ENCODE data around the gene MTHFD1L.

MTHFD1L gene

GRCh38 chr6:150902142-150902776 lies 36.8 kb downstream of the MTHFD1L start:
- no peaks in the 10 kb centered on the region for H3K9me3 Mint-ChIP-seq

DNA sequence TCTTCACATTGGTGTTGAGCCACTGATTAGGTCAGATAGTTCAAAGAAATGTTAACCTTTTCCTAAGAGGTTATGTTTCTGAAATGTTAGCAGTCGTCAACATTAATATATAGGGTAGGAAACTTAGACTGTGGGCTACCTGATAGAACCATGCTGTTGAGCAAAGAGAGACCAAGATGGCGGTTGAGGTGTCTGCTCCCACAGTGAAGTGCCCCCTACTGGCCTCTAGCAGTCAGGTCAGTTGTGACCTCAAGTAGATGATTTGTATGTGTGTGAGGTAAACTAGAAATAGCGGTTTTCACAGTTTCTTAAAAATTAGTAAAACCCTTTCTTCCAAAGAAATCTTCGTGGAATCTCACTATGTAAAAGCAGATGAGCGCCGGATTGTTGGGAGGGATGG lies 40.3 kb downstream of the MTHFD1L start:
- Mint-ChIP-seq H3K9me3 (no peaks in the 10 kb centered on the region), H3K4me3 (no peak overlapping the region), H3K27ac (no peak overlapping the region), H3K4me1 (ENCODE audit: low read depth) (no peaks in the 10 kb centered on the region), H3K27me3 (no peaks in the 10 kb centered on the region), H3K36me3 (ENCODE audit: low read depth) (peaks cover 70% of the 10 kb centered on the region)

More at GRCh38 chr6:150902142-150902776, 36.8 kb downstream of the MTHFD1L start:
- Mint-ChIP-seq H3K4me1 (ENCODE audit: low read depth) (no peaks in the 10 kb centered on the region), H3K27ac (no peak overlapping the region), H3K36me3 (ENCODE audit: low read depth) (peaks cover 66% of the 10 kb centered on the region), H3K27me3 (no peaks in the 10 kb centered on the region), H3K4me3 (no peak overlapping the region)

DNA sequence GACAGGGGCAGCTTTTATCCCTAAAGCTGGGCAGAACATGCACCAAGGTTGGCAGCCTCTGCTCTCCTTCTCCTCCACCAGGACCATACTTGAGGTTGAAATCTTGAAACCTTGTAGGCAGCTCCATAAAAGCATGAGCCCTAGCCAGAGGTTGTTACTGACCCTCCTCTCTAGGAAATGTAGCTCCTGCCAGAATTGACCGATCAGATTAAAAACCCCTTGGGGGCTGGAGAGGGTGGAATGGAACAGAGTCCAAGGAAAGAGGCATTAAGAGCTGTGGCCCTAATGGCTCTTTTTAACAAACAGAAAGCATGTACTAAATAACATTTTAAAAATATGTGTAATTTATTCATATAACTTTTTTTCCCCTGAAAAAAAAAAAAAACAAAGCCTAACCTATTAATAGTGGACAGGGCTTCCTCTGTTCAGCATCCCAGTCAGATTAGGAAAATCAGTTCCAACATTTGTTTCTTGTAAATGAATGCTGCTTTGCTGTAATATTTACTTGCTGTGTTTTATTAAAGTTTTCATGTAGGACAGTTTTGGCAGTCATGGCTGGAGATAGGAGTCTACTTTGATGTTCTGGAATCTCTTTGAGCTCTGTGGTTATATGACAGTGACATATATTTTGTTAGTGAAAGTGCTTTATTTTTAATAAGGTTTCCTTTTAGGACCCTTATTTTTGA lies 41.3 kb downstream of the MTHFD1L start:
- H3K27ac Mint-ChIP-seq = no peak overlapping the region
- H3K36me3 Mint-ChIP-seq (ENCODE audit: low read depth) = peaks cover 78% of the 10 kb centered on the region
- H3K27me3 Mint-ChIP-seq = no peaks in the 10 kb centered on the region
- no peaks in the 10 kb centered on the region for H3K4me1 Mint-ChIP-seq (ENCODE audit: low read depth)
- no peak overlapping the region for H3K4me3 Mint-ChIP-seq
- no peaks in the 10 kb centered on the region for H3K9me3 Mint-ChIP-seq

- Mint-ChIP-seq H3K27ac (no peak overlapping the region), H3K27me3 (no peaks in the 10 kb centered on the region), H3K4me1 (ENCODE audit: low read depth) (no peaks in the 10 kb centered on the region), H3K36me3 (ENCODE audit: low read depth) (peaks cover 75% of the 10 kb centered on the region), H3K4me3 (no peak overlapping the region), H3K9me3 (no peaks in the 10 kb centered on the region)
Measured at GRCh38 chr6:150907383-150907782, 41.9 kb downstream of the MTHFD1L start.

- H3K4me3 Mint-ChIP-seq = no peak overlapping the region
- no peaks in the 10 kb centered on the region for H3K9me3 Mint-ChIP-seq
- H3K27me3 Mint-ChIP-seq = no peaks in the 10 kb centered on the region
- H3K36me3 Mint-ChIP-seq (ENCODE audit: low read depth) = peaks cover 73% of the 10 kb centered on the region
- no peaks in the 10 kb centered on the region for H3K4me1 Mint-ChIP-seq (ENCODE audit: low read depth)
- H3K27ac Mint-ChIP-seq = no peak overlapping the region
Measured at GRCh38 chr6:150908901-150909300, 43.4 kb downstream of the MTHFD1L start.

- H3K27ac Mint-ChIP-seq = no peak overlapping the region
- H3K36me3 Mint-ChIP-seq (ENCODE audit: low read depth) = peaks cover 66% of the 10 kb centered on the region
- no peaks in the 10 kb centered on the region for H3K4me1 Mint-ChIP-seq (ENCODE audit: low read depth)
- no peak overlapping the region for H3K4me3 Mint-ChIP-seq
- H3K27me3 Mint-ChIP-seq = no peaks in the 10 kb centered on the region
- H3K9me3 Mint-ChIP-seq = no peaks in the 10 kb centered on the region
Measured at GRCh38 chr6:150910561-150910960, 45.1 kb downstream of the MTHFD1L start.

- Mint-ChIP-seq H3K9me3 (no peaks in the 10 kb centered on the region), H3K36me3 (ENCODE audit: low read depth) (peaks cover 58% of the 10 kb centered on the region), H3K4me1 (ENCODE audit: low read depth) (no peaks in the 10 kb centered on the region), H3K27ac (no peak overlapping the region), H3K27me3 (no peaks in the 10 kb centered on the region), H3K4me3 (no peak overlapping the region)
Measured at GRCh38 chr6:150914372-150914771, 48.9 kb downstream of the MTHFD1L start.

DNA sequence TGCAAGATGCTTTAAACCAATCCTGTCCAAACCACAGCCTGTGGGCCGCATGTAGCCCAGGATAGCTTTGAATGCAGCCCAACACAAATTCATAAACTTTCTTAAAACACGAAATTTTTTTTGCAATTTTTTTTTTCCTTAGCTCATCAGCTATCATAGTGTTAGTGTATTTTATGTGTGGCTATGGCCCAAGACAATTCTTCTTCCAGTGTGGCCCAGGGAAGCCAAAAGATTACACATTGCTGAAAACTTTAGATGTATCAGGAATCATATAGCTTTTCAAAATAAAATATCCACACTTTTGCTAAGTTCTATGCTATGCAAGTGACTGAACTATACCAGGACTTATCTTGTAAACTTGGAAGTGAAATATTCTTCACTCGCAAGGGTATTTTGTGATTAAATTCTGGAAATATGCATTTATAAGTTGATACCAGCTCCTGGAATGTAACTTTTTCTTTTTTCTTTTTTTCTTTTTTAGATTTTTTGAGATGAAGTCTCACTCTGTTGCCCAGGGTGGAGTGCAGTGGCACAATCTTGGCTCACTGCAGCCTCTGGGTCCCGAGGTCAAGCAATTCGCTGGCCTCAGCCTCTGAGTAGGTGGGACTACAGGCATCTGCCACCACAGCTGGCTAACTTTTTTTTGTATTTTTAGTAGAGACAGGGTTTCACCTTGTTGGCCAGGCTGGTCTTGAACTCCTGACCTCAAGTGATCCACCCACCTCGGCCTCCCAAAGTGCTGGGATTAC lies 49.8 kb downstream of the MTHFD1L start:
- Mint-ChIP-seq H3K27me3 (no peaks in the 10 kb centered on the region), H3K4me3 (no peak overlapping the region), H3K4me1 (ENCODE audit: low read depth) (no peaks in the 10 kb centered on the region), H3K36me3 (ENCODE audit: low read depth) (peaks cover 58% of the 10 kb centered on the region), H3K9me3 (no peaks in the 10 kb centered on the region), H3K27ac (no peak overlapping the region)

GRCh38 chr6:150915880-150916265 lies 50.4 kb downstream of the MTHFD1L start:
- Mint-ChIP-seq H3K4me3 (no peak overlapping the region), H3K36me3 (ENCODE audit: low read depth) (peaks cover 54% of the 10 kb centered on the region), H3K27me3 (no peaks in the 10 kb centered on the region), H3K27ac (no peak overlapping the region), H3K4me1 (ENCODE audit: low read depth) (no peaks in the 10 kb centered on the region), H3K9me3 (no peaks in the 10 kb centered on the region)

DNA sequence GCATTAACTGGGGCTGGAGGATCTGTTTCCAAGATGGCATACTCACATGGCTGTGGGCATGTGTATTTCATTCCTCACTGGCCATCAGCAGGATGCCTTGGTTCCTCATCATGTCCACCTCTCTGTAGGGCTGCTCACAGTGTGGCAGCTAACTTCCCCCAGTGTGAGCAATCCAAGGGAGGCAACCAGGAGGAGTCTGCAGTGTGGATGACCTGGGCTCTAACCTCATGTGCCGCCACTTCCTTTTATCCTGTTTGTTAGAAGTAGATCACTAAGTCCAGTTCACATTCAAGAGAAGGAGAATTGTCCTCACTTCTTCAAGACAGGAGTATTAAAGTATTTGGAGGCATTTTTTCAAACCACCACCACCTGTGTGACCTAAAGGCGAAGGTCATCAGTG lies 54.4 kb downstream of the MTHFD1L start:
- Mint-ChIP-seq H3K36me3 (ENCODE audit: low read depth) (peaks cover 63% of the 10 kb centered on the region), H3K4me1 (ENCODE audit: low read depth) (no peaks in the 10 kb centered on the region), H3K27ac (no peak overlapping the region), H3K4me3 (no peak overlapping the region), H3K9me3 (no peaks in the 10 kb centered on the region), H3K27me3 (no peaks in the 10 kb centered on the region)

DNA sequence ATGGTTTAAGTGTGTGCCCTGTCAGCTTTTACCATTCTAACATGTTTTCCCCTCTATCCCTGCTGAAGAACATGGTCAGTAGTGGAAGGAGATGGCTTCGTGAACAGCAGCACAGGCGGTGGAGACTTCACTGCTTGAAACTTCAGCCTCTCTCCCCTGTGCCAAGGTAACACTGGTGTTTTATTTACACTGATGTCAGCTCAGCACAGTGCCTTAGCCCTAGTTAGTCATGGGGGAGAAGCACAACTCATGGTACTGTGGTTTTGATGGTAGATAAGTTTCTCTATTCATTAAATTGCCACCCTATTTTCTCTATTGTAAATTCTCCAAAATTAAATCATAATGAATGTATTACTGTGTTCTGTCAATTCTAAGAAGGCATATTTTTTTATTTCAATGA lies 56.6 kb downstream of the MTHFD1L start:
- Mint-ChIP-seq H3K4me1 (ENCODE audit: low read depth) (peaks cover 8% of the 10 kb centered on the region), H3K27ac (no peak overlapping the region), H3K4me3 (no peak overlapping the region), H3K36me3 (ENCODE audit: low read depth) (peaks cover 77% of the 10 kb centered on the region), H3K9me3 (no peaks in the 10 kb centered on the region), H3K27me3 (no peaks in the 10 kb centered on the region)

- Mint-ChIP-seq H3K27me3 (no peaks in the 10 kb centered on the region), H3K4me3 (no peak overlapping the region), H3K27ac (peak overlapping the region; percentile 9), H3K36me3 (ENCODE audit: low read depth) (peaks cover 77% of the 10 kb centered on the region), H3K4me1 (ENCODE audit: low read depth) (peaks cover 8% of the 10 kb centered on the region), H3K9me3 (no peaks in the 10 kb centered on the region)
Measured at GRCh38 chr6:150924808-150925589, 59.5 kb downstream of the MTHFD1L start.

- H3K36me3 Mint-ChIP-seq (ENCODE audit: low read depth) = peaks cover 73% of the 10 kb centered on the region
Measured at GRCh38 chr6:150925590-150925928, 60.1 kb downstream of the MTHFD1L start.

DNA sequence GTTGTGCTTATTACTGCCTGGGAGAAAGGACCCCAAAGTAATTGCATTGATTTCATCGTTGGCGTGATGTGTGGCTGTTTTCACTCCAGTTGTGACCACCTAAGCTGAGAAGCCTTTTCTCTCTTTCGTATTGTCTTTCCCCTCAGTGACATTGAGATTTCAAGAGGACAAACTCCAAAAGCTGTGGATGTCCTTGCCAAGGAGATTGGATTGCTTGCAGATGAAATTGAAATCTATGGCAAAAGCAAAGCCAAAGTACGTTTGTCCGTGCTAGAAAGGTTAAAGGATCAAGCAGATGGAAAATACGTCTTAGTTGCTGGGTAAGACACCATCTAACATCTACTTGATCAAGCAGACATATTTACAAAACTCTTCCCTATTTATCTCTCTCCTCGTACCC lies 60.5 kb downstream of the MTHFD1L start:
- Mint-ChIP-seq H3K4me1 (ENCODE audit: low read depth) (peaks cover 8% of the 10 kb centered on the region), H3K4me3 (no peak overlapping the region), H3K36me3 (ENCODE audit: low read depth) (peaks cover 73% of the 10 kb centered on the region), H3K27me3 (no peaks in the 10 kb centered on the region), H3K9me3 (no peaks in the 10 kb centered on the region), H3K27ac (no peak overlapping the region)

More at GRCh38 chr6:150925590-150925928, 60.1 kb downstream of the MTHFD1L start:
- H3K4me1 Mint-ChIP-seq (ENCODE audit: low read depth) = peaks cover 8% of the 10 kb centered on the region
- H3K27ac Mint-ChIP-seq = no peak overlapping the region
- no peak overlapping the region for H3K4me3 Mint-ChIP-seq
- H3K9me3 Mint-ChIP-seq = no peaks in the 10 kb centered on the region
- H3K27me3 Mint-ChIP-seq = no peaks in the 10 kb centered on the region

DNA sequence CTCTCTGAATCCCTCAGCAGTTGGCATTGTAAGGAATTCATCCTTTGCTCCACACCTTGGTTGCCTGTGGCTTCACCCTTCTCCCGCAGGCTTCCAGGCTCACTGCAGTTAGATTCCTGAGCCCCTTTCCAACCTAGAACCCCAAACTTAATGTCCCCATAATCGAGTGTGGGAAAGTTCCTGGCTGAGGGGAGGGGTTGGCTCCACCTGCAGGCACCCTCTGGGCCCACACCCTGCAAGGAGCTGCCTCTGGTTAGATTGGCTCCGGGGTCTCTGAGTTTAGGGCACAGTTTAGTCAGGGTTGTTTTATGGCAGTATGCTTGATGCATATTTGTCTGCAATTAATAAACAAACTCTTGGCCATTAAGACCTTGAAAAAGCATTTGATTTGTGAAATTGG lies 63.4 kb downstream of the MTHFD1L start:
- H3K4me1 Mint-ChIP-seq (ENCODE audit: low read depth) = peaks cover 8% of the 10 kb centered on the region
- no peaks in the 10 kb centered on the region for H3K9me3 Mint-ChIP-seq
- H3K36me3 Mint-ChIP-seq (ENCODE audit: low read depth) = peaks cover 62% of the 10 kb centered on the region
- H3K27ac Mint-ChIP-seq = no peak overlapping the region
- H3K4me3 Mint-ChIP-seq = no peak overlapping the region
- H3K27me3 Mint-ChIP-seq = no peaks in the 10 kb centered on the region
